Measurements from ENCODE around the gene PAMR1. TPM values are rescaled to one million over a fixed set of nuclear protein-coding genes. Genes with fewer than 3 reads are reported as not detected.

PAMR1 gene
- total RNA-seq, 1 experiment from 2014 or later: 1.1 TPM

- H3K4me2 ChIP-seq: peak overlapping the region; percentile 26
- H3K27ac ChIP-seq: no peak overlapping the region
- H3K36me3 ChIP-seq (ENCODE audit: low read depth): no peaks in the 10 kb centered on the region
- peaks cover 9% of the 10 kb centered on the region; the same call in 1 of the 2 replicates for H3F3A ChIP-seq (ENCODE audit: insufficient read depth, low read depth)
- no peaks in the 10 kb centered on the region for H3K9me3 ChIP-seq (ENCODE audit: insufficient read depth, low read depth)
- ChIA-PET CTCF (no interaction called here), POLR2A (ENCODE audit: unreplicated experiment) (interaction anchor here (0.5 kb wide), 1 partner anchor 819 kb away, joined by 19 read pairs; no protein-coding TSS in a partner anchor)
- H3K9me2 ChIP-seq (ENCODE audit: insufficient read depth): no peaks in the 10 kb centered on the region
- no peaks in the 10 kb centered on the region for H4K20me1 ChIP-seq (ENCODE audit: insufficient read depth)
- TF ChIP-seq CTCF (conservative IDR thresholded peaks at IDR 0.05) (no peak), EZH2 (IDR thresholded peaks at IDR 0.05; ENCODE audit: low read depth) (no peak)
- H3K4me1 ChIP-seq (replicated peaks; ENCODE audit: insufficient read depth): peaks cover 19% of the 10 kb centered on the region
- no TSS peak for BruUV-seq (replicated peaks)
- intact Hi-C loops (cut with micrococcal nuclease; ENCODE audit: unreplicated experiment): no loop called here
- no peak overlapping the region for H2AFZ ChIP-seq
- peaks cover 3% of the 10 kb centered on the region; the same call in 1 of the 2 replicates for H3K27me3 ChIP-seq (ENCODE audit: insufficient read depth, low read depth)
- no peak overlapping the region for H3K4me3 ChIP-seq
- peak; percentile 69 to 81 for DNase-seq
- H3K79me2 ChIP-seq (ENCODE audit: low read depth): no peaks in the 10 kb centered on the region
Observed at GRCh38 chr11:35529971-35530495, 4.6 kb upstream of the PAMR1 start.

GRCh38 chr11:35526370-35526792, 965 bp upstream of the PAMR1 start:
- H3F3A ChIP-seq (ENCODE audit: insufficient read depth, low read depth): peaks cover 9% of the 10 kb centered on the region; the same call in 1 of the 2 replicates
- H3K4me1 ChIP-seq (replicated peaks; ENCODE audit: insufficient read depth): peaks cover 19% of the 10 kb centered on the region
- no TSS peak for BruUV-seq (replicated peaks)
- no peak overlapping the region for H3K4me3 ChIP-seq
- TF ChIP-seq CTCF (conservative IDR thresholded peaks at IDR 0.05) (no peak), EZH2 (IDR thresholded peaks at IDR 0.05; ENCODE audit: low read depth) (no peak)
- no peaks in the 10 kb centered on the region for H4K20me1 ChIP-seq (ENCODE audit: insufficient read depth)
- no peaks in the 10 kb centered on the region for H3K36me3 ChIP-seq (ENCODE audit: low read depth)
- H3K9me2 ChIP-seq (ENCODE audit: insufficient read depth): no peaks in the 10 kb centered on the region
- CTCF ChIA-PET: interaction anchor here (1.3 kb wide), 1 partner anchor 41 kb away, joined by 7 read pairs; no protein-coding TSS in a partner anchor
- no peaks in the 10 kb centered on the region for H3K9me3 ChIP-seq (ENCODE audit: insufficient read depth, low read depth)
- H2AFZ ChIP-seq: no peak overlapping the region
- H3K27me3 ChIP-seq (ENCODE audit: insufficient read depth, low read depth): peaks cover 25% of the 10 kb centered on the region; the same call in 1 of the 2 replicates
- H3K4me2 ChIP-seq: no peak overlapping the region
- intact Hi-C loops (cut with micrococcal nuclease; ENCODE audit: unreplicated experiment): no loop called here
- no peak for DNase-seq
- POLR2A ChIA-PET (ENCODE audit: unreplicated experiment): interaction anchor here (0.6 kb wide), 1 partner anchor 42 kb away, joined by 7 read pairs; no protein-coding TSS in a partner anchor
- no peaks in the 10 kb centered on the region for H3K79me2 ChIP-seq (ENCODE audit: low read depth)
- H3K27ac ChIP-seq: no peak overlapping the region

- POLR2A ChIA-PET (ENCODE audit: unreplicated experiment): interaction anchor here (0.6 kb wide), 1 partner anchor 21 kb away, joined by 5 read pairs; no protein-coding TSS in a partner anchor
- H3F3A ChIP-seq (ENCODE audit: insufficient read depth, low read depth): peaks cover 5% of the 10 kb centered on the region; the same call in 1 of the 2 replicates
- no peaks in the 10 kb centered on the region for H3K9me2 ChIP-seq (ENCODE audit: insufficient read depth)
- no peak overlapping the region for H2AFZ ChIP-seq
- CTCF ChIA-PET: interaction anchor here (0.6 kb wide), 1 partner anchor 1299 kb away, joined by 8 read pairs; no protein-coding TSS in a partner anchor
- no peak overlapping the region for H3K4me2 ChIP-seq
- no peak for DNase-seq
- peaks cover 7% of the 10 kb centered on the region for H3K4me1 ChIP-seq (replicated peaks; ENCODE audit: insufficient read depth)
- no TSS peak for BruUV-seq (replicated peaks)
- no peaks in the 10 kb centered on the region for H3K79me2 ChIP-seq (ENCODE audit: low read depth)
- H3K36me3 ChIP-seq (ENCODE audit: low read depth): no peaks in the 10 kb centered on the region
- intact Hi-C loops (cut with micrococcal nuclease; ENCODE audit: unreplicated experiment): no loop called here
- no peak overlapping the region for H3K4me3 ChIP-seq
- H4K20me1 ChIP-seq (ENCODE audit: insufficient read depth): no peaks in the 10 kb centered on the region
- TF ChIP-seq CTCF (conservative IDR thresholded peaks at IDR 0.05) (no peak), EZH2 (IDR thresholded peaks at IDR 0.05; ENCODE audit: low read depth) (no peak)
- H3K27ac ChIP-seq: no peak overlapping the region
- H3K9me3 ChIP-seq (ENCODE audit: insufficient read depth, low read depth): no peaks in the 10 kb centered on the region
- peaks cover 40% of the 10 kb centered on the region; the same call in 1 of the 2 replicates for H3K27me3 ChIP-seq (ENCODE audit: insufficient read depth, low read depth)
Observed at GRCh38 chr11:35524780-35525179, 636 bp downstream of the PAMR1 start.
